Stimulated activated CD4-positive, alpha-beta T cell treated with anti-CD3 and anti-CD28 coated beads, TNF-alpha, amount 100 ng/mL, for 4 hours (primary cell): ENCODE results near the gene COPB1.
"Not testable (repeated sequence)": the region's sequence is repeated elsewhere in the genome, so short reads cannot be mapped to it uniquely, and the experiment has no call there.

Experiments used
- DNase-seq, 3 experiments: peaks; one replicate each; pipeline ENCODE4 v3.0.0-alpha.2; 2020; ENCODE audit warnings: low read depth in 3 of 3

COPB1 gene

GRCh38 chr11:14499560-14500180 is at the start of gene COPB1:
TSS of gene COPB1 (minus strand) at chr11:14499811. CDS start at chr11:14498928, 883 bp downstream.
- DNase-seq = peak; percentile 77 to 82 (median 80)

GRCh38 chr11:14547440-14547839 is 47.8 kb upstream of the COPB1 start:
- DNase-seq = no peak

DNA sequence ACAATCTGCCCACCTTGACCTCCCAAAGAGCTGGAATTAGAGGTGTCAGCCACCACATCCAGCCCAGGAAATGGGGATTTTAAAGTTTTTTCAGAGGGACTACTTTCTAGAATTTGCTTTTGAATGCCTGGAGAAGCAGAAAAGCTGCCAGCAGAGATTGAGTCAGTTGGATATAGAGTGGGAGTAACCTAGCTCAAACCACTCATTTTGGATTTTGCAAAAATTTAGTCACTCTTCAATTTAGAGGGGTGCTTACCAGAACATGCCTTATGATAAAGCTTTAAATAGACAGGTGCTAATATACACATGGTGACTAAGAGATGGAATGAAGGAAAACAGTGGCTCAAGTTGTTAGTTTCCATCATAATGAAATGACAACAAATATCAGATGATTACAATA is 47.1 kb upstream of the COPB1 start:
- no peak for DNase-seq

GRCh38 chr11:14544611-14545010 is 45.0 kb upstream of the COPB1 start:
- no peak for DNase-seq

GRCh38 chr11:14543260-14543659 is 43.6 kb upstream of the COPB1 start:
- no peak for DNase-seq

DNA sequence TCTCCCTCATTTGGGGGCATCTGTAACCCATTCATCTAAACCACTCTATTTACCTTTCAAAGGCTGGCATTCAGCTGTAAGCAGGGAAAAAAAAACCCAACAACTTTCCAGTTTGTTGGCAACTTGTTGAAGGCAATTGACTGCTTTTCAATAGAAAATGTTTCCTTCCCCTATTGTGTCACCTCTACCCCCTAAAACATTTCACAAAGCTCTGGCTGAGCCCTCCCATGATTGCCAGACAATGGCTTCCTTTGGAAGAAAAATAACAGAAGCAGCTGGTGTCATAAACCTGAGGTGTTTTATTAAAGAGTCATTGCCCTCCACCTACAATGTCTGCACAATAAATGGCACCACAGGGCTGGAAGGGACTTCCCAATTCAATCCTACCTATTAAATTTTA is 42.7 kb upstream of the COPB1 start:
- no peak for DNase-seq

- no peak for DNase-seq
Observed at GRCh38 chr11:14541192-14541947, 41.8 kb upstream of the COPB1 start.

- no peak for DNase-seq
Observed at GRCh38 chr11:14539982-14540421, 40.4 kb upstream of the COPB1 start.

DNA sequence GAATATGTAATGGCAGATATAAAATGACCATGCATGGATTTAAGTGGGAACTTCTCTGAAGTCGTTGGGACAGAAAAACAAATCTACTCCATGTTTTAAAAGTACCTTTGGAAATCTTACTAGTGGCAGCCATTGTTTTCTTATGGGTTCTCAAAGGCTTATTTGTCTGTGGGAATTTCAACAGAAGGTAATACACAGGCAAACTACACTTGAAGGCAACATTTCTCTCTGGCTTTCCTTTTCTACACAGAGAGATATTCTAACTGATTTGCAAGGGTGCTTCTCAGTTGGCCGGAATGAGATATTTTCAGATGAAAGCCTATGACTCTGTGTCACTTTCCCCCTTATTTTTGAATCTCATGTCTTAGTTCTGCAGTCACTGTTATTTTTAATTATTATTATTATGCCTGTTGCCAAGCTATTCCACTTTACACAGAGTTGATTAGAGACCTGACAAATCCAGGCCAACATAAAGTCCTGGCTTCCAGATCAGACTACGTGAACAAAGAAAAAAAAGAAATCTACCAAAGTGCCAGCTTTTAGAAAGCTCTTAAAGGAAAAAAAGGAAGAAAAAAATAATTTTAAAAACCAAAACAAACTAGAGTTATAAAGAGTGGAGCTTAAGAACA is 39.4 kb upstream of the COPB1 start:
- no peak for DNase-seq

DNA sequence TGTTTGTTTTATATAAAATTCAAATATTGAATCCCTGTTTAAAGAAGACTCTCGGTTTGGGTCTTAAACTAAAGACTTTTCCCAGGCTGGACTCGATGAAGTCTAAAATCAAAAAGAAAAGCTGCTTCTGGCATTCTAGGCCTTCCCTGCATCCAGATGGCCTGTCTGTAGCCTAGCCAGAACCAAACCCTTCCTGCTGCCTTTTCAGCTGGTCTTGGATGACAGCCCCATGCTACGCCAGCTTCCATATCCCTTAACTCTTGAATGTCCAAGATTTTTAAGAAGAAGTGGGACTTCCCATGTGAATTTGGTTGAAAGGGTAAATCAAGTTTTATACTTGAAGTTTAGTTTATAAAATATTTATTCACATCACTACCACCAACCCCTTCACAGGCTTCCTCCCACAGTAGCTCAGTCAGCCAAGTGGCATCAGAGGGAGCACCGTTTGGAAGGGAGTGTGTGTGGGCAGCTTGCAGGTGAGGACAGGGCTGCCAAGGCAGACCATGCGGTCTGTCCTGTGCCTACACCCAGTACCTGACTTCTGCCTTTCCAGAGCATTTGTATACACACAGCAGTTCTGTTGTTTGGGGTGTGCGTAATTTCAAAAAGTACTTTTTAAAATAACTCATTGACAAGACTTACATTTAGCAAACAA is 38.8 kb upstream of the COPB1 start:
- no peak for DNase-seq

- peak in 1 of 3 experiments; percentile 9 for DNase-seq
Observed at GRCh38 chr11:14537134-14537599, 37.6 kb upstream of the COPB1 start.

GRCh38 chr11:14535166-14535565 is 35.6 kb upstream of the COPB1 start:
- not testable (repeated sequence) for DNase-seq

DNA sequence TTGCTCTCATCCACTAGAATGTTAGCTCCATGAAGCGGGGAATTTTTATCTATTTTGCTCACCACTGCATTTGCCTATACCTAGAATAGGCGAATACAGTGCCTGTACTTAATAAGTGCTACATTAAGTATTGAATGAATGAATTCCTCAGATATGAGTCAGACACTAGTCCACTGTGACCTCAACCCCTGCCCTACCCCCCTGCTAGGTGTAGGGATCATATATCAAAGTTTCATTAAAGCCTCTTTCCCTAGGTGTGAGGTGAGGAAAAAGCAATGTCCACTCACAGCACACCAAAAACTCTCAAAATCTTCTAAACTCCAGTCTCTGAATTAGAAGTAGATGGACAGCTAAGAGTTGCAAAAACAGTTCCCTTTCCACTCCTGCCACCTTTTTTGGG is 30.3 kb upstream of the COPB1 start:
- no peak for DNase-seq

DNA sequence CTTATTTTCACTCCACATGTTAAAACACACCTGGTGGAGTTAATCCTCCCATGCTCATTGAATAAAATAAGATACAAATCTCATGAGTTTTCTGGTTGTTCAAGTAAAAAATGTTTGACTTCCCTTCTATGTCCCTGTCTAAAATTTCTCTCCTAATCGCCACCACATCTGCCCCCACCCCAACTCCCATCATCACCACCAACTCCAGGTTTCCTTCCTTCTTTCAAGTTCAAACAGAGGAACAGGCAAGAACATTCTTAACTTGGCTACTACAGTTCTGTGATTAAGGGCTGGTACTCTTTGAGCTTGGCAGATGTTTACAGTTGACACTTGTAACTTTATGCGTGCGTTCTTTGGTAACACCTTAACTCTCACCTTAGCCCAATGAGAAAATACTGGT is 29.7 kb upstream of the COPB1 start:
- no peak for DNase-seq

- no peak for DNase-seq
Observed at GRCh38 chr11:14522801-14523200, 23.2 kb upstream of the COPB1 start.

GRCh38 chr11:14522245-14522644 is 22.6 kb upstream of the COPB1 start:
- DNase-seq = no peak

DNA sequence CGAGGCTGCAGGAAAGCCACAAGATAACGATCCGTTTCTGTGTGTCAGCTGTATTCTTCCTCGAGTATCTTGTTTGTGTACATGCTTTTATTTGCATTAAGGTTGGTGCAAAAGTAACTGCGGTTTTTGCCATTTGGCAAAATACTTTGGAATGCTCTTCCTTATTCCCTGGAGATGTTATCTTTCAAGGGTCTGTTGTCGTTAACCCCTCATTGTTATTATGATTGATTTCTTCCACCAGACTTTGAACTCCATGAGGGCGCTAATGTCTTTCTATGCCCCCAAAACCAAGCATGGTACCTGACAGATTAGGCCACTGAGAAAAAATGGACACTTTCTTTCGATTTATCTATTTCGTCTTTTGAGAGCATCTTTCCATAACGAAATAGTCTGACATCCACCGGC is 21.1 kb upstream of the COPB1 start:
- DNase-seq = no peak

DNA sequence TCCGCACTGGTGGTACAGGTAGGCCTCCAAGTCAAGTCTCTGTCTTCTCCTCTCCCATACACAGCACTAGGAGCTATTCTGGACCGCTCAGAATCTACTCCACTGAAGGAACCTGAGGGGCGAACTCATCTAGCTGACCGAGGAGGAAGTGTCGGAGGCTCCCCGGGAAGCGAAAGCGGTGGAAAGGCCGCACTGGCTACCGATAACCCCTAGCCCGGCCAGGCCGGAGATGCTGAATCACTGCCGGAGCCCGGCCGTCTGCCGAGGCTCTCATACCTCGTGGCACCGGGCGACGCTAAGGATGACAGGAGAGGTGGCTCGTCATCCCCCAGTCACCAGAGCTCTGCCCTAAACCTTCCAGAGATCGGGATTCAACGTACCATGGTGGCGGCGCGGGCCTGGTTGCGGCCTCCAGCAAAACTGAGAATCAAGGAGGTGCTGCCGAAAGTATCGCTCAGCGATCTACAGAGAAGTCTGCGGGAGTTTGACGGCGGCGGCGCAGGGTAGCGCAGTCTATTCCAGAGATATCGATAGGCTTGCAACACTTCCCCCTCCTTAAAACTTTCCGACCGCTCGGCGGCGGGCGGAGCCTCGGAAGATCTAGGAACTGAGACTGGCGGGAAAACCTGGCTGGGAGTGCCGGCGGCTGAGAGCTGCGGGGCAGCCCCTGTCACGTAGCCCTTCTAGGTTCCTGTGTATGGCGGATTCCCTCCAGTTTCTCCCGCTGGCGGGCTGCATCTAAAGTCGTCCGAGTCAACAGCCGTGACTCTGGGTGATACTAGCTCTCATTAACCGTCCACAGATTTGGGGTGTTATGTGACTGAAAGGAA is 20.5 kb upstream of the COPB1 start, which contains the start of gene PSMA1:
Gene PSMA1 (minus strand): TSS at position 470 of the 830 bp plus-strand sequence. CDS start 87 bp downstream, at position 383.
- peak; percentile 85 to 86 (median 85) for DNase-seq

DNA sequence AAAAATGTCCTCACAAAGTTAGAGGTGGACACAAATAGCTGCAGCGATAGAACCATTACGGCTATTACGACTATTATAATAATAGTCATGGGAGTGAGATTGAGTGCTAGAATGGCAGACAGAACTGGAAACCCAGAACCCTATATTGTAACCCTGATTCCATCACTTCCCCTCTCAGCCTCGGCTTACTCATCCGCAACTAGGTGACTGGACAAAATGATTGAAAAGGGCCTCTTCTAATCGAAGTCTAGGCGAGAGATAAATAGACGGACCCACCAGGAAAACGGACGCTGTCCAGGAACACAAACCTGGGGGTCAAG is 19.9 kb upstream of the COPB1 start:
- DNase-seq = peak in 1 of 3 experiments; percentile 6

- no peak for DNase-seq
Observed at GRCh38 chr11:14518820-14519219, 19.2 kb upstream of the COPB1 start.

DNA sequence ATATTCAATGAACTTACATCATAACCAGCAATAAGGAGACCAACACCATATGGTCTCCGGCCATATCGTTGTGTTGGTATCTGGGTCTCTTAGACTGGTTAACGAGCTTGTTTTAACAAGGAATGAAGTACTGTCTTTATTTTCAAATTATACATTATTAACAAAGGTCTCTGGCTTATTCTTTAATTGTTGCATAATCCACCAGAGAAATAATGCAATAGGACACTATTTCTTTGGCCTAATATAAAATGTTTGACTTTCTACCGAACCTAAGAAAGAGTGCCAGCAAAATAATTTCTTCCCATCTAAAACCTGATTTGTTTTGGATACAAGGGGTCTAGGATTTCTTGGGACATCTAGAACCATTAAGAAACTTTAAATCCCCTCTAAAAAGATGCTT is 14.2 kb upstream of the COPB1 start:
- DNase-seq = no peak
